ENCODE data around the gene KCNJ10.

The KCNJ10 gene

DNA sequence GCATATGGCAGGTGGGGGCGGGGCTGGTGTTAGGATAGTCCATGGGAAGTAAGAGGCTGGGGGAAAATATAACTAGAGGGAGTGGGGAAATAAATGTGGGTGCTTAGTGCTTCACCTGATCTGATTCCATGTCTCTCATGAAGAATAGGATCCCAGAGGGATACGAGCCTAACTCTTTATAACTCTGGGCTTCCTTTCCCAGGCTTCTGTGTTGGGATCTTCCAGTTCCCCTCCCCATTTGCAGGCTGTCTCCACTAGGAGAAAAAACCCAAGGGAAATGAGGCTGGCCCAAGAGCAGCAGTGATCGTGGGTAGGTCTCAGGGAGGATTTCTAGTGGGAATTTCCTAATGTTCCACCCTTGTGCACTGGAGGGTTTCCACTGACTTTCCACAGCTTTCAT lies 13.0 kb upstream of the KCNJ10 start:
- Histone ChIP-seq H3K9ac (ENCODE audit: low read length) (no peak overlapping the region), H2AFZ (ENCODE audit: low read length) (no peak overlapping the region), H4K20me1 (ENCODE audit: insufficient read depth, low read length) (no peaks in the 10 kb centered on the region), H3K79me2 (ENCODE audit: low read length) (no peaks in the 10 kb centered on the region), H3K9me2 (replicated peaks; ENCODE audit: insufficient read depth, low read length) (no peaks in the 10 kb centered on the region), H3K27ac (ENCODE audit: low read length) (no peak overlapping the region), H3F3A (ENCODE audit: insufficient read depth, low read length) (peaks cover 9% of the 10 kb centered on the region; the same call in 1 of the 2 replicates), H3K4me3 (ENCODE audit: low read length) (no peak overlapping the region), H3K36me3 (replicated peaks; ENCODE audit: insufficient read depth, low read length) (no peaks in the 10 kb centered on the region), H3K9me3 (replicated peaks; ENCODE audit: insufficient read depth, low read length) (no peaks in the 10 kb centered on the region), H3K27me3 (replicated peaks; ENCODE audit: insufficient read depth, low read length) (peaks cover 34% of the 10 kb centered on the region), H3K4me1 (ENCODE audit: low read length) (peaks cover 29% of the 10 kb centered on the region), H3K4me2 (ENCODE audit: low read depth, low read length) (no peak overlapping the region)
- no peak for DNase-seq
- TF ChIP-seq, protein P1, sequence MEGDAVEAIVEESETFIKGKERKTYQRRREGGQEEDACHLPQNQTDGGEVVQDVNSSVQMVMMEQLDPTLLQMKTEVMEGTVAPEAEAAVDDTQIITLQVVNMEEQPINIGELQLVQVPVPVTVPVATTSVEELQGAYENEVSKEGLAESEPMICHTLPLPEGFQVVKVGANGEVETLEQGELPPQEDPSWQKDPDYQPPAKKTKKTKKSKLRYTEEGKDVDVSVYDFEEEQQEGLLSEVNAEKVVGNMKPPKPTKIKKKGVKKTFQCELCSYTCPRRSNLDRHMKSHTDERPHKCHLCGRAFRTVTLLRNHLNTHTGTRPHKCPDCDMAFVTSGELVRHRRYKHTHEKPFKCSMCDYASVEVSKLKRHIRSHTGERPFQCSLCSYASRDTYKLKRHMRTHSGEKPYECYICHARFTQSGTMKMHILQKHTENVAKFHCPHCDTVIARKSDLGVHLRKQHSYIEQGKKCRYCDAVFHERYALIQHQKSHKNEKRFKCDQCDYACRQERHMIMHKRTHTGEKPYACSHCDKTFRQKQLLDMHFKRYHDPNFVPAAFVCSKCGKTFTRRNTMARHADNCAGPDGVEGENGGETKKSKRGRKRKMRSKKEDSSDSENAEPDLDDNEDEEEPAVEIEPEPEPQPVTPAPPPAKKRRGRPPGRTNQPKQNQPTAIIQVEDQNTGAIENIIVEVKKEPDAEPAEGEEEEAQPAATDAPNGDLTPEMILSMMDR (IDR thresholded peaks at IDR 0.05; ENCODE audit: low read length), result no peak
- no peak for TF ChIP-seq EZH2 (optimal IDR thresholded peaks at IDR 0.05; ENCODE audit: low read depth, low read length)
- no peak for TF ChIP-seq EZH2phosphoT487 (IDR thresholded peaks at IDR 0.05; ENCODE audit: low read length)

- no peak for DNase-seq
- Histone ChIP-seq H2AFZ (ENCODE audit: low read length) (no peak overlapping the region), H3F3A (ENCODE audit: insufficient read depth, low read length) (peaks cover 9% of the 10 kb centered on the region; the same call in 1 of the 2 replicates)
Measured at GRCh38 chr1:160082487-160082886, 12.5 kb upstream of the KCNJ10 start.

GRCh38 chr1:160081261-160081936 lies 11.4 kb upstream of the KCNJ10 start, which contains the start of gene KCNJ9:
TSS of gene KCNJ9 (plus strand) at chr1:160081538. CDS start at chr1:160084031, 2,493 bp downstream.
- peaks cover 34% of the 10 kb centered on the region for H3K27me3 ChIP-seq (replicated peaks; ENCODE audit: insufficient read depth, low read length)

More at GRCh38 chr1:160082487-160082886, 12.5 kb upstream of the KCNJ10 start:
- Histone ChIP-seq H3K4me1 (ENCODE audit: low read length) (peaks cover 29% of the 10 kb centered on the region), H3K27me3 (replicated peaks; ENCODE audit: insufficient read depth, low read length) (peaks cover 34% of the 10 kb centered on the region), H3K27ac (ENCODE audit: low read length) (no peak overlapping the region), H3K9me2 (replicated peaks; ENCODE audit: insufficient read depth, low read length) (no peaks in the 10 kb centered on the region), H3K9me3 (replicated peaks; ENCODE audit: insufficient read depth, low read length) (no peaks in the 10 kb centered on the region), H3K36me3 (replicated peaks; ENCODE audit: insufficient read depth, low read length) (no peaks in the 10 kb centered on the region), H4K20me1 (ENCODE audit: insufficient read depth, low read length) (no peaks in the 10 kb centered on the region), H3K79me2 (ENCODE audit: low read length) (no peaks in the 10 kb centered on the region), H3K4me2 (ENCODE audit: low read depth, low read length) (no peak overlapping the region), H3K9ac (ENCODE audit: low read length) (no peak overlapping the region), H3K4me3 (ENCODE audit: low read length) (no peak overlapping the region)
- no peak for TF ChIP-seq EZH2 (optimal IDR thresholded peaks at IDR 0.05; ENCODE audit: low read depth, low read length)
- TF ChIP-seq, protein P1 (IDR thresholded peaks at IDR 0.05; ENCODE audit: low read length), result no peak
- no peak for TF ChIP-seq EZH2phosphoT487 (IDR thresholded peaks at IDR 0.05; ENCODE audit: low read length)

More at GRCh38 chr1:160081261-160081936, 11.4 kb upstream of the KCNJ10 start, which contains the start of gene KCNJ9:
- no peak within 1 kb of the TSS for H3K9ac ChIP-seq (ENCODE audit: low read length)
- no peak within 1 kb of the TSS for H2AFZ ChIP-seq (ENCODE audit: low read length)
- H3K9me2 ChIP-seq (replicated peaks; ENCODE audit: insufficient read depth, low read length), result no peaks in the 10 kb centered on the region
- H4K20me1 ChIP-seq (ENCODE audit: insufficient read depth, low read length), result no peaks in the 10 kb centered on the region
- no peaks in the 10 kb centered on the region for H3K79me2 ChIP-seq (ENCODE audit: low read length)
- DNase-seq, result no peak
- H3K9me3 ChIP-seq (replicated peaks; ENCODE audit: insufficient read depth, low read length), result no peaks in the 10 kb centered on the region
- peaks cover 9% of the 10 kb centered on the region; the same call in 1 of the 2 replicates for H3F3A ChIP-seq (ENCODE audit: insufficient read depth, low read length)
- no peaks in the 10 kb centered on the region for H3K36me3 ChIP-seq (replicated peaks; ENCODE audit: insufficient read depth, low read length)
- TF ChIP-seq, protein P1 (IDR thresholded peaks at IDR 0.05; ENCODE audit: low read length), result no peak
- H3K4me1 ChIP-seq (ENCODE audit: low read length), result peaks cover 29% of the 10 kb centered on the region
- peak within 1 kb of the TSS; percentile 28 for H3K4me2 ChIP-seq (ENCODE audit: low read depth, low read length)
- H3K4me3 ChIP-seq (ENCODE audit: low read length), result no peak within 1 kb of the TSS
- H3K27ac ChIP-seq (ENCODE audit: low read length), result peak within 1 kb of the TSS; percentile 22; the same call in 1 of the 2 replicates

Data from MM.1S (cell line).